Activated CD4-positive, alpha-beta T cell treated with anti-CD3 and anti-CD28 coated beads, Interleukin-2, amount 50 U/mL, for 16 hours (primary cell): ENCODE measurements around the gene PCDHB15.

ENCODE experiments used
- DNase-seq: peaks from one replicate; pipeline ENCODE4 v3.0.0-alpha.2; 2020

The PCDHB15 gene

DNA sequence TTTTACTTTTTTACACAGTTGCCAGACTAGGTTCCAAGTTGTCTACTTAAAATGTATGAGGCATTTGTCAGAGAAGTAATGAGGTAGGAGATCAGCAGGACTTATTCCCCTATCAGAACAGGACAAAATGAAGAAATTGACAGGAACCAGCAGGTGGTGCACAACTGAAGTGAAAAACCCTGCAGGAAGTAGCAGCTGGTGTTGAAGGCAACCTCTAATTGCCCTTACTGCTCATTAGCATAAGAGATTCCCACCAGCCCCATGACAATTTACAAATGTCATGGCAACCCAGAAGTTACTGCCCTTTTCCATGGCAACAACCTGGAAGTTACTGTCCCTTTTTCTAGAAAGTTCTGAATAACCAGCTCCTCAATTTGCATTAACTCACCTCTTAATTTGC is 5.4 kb downstream of the PCDHB15 start:
- DNase-seq, result no peak

DNA sequence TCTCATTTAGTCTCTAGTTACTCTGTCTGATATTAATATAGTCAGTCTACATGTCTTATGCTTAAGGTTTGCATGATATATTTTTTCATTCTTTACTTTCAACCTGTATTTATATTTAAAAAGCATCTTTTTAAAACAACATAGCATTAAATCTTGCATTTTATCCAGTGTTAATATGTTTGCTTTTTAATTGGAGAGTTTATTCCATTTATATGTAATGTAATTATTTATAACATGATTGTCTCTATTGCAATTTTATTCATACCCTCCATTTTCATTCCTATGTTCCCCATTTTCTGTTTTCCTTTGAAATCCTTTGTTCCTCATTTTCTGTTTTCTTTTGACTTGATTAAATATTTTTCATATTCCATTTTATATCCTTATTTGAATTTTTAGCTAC is 13.3 kb downstream of the PCDHB15 start:
- DNase-seq, result no peak

DNA sequence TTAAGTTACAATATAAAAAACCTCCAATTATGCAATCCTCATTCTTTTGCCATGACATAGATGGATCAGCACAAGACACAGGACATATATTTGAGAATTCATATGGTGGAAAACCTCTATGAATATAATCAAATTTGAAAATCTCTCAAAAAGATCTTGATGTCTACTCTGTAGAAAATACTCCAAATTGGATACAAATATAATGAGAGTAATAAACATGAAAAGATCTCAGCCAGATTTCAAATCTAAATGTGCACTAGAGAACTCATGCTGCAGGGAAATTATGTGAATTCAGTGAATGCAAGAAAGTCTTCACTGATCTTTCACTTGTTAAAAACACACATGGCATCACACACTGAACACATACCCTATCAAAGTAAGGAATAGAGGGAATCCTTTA is 13.8 kb downstream of the PCDHB15 start:
- no peak for DNase-seq

GRCh38 chr5:141260458-141261237 is 15.5 kb downstream of the PCDHB15 start:
- no peak for DNase-seq

DNA sequence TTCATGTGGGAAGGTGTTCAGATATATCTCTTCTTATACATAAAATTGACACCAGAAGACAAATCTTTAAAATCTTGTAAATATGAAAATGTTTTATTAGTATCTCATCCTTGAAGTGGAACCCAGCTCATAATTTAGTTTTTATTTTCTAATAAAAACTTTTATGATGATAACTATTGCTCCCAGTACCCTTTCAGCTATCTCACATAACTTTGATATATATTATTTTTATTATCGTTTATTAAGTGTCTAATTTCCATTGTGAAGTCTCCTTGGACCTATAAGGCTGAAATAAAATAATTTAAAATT is 16.0 kb downstream of the PCDHB15 start:
- no peak for DNase-seq

- DNase-seq, result no peak
Measured at GRCh38 chr5:141269195-141269594, 24.0 kb downstream of the PCDHB15 start.

DNA sequence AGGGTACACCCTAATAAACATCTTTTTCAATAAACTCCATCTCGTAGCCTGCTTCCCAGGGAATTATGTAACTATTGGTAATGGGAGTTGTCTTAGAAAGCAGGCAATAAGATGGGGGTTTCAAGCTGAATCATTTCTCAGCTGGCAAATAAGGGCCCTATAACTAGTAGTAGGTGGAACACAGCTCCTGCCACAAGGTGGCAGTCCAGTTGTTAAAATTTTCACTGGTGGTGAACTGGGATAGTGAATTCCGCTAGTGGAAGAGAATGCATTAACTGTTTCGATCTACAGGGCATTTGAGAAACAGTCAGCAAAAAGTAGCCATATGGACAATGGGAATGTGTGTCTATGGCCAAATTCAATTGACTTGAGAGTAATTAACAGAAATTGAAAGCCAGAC is 27.7 kb downstream of the PCDHB15 start:
- DNase-seq, result no peak

DNA sequence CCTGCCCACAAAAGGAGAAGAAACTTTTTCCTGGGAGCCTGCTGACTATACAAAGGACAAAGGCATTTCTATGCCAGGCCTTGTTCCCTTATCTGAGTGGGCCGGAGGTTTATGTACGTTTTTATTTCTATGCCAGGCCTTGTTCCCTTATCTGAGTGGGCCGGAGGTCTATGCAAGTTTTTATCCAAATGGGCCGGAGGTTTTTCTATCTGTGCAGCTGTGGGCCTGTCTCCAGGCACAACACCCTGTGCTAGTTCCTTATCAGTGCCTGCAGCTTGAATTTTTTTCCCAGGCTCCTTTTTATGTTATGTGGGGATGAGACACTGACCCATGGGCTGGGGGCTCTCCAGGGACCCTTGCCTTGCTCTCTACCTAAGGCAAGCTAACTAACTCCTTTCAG is 53.2 kb downstream of the PCDHB15 start:
- DNase-seq, result no peak
